ENCODE results near the gene SUMF2. TPM values are rescaled to one million over a fixed set of nuclear protein-coding genes. Genes with fewer than 3 reads are reported as not detected.
"Not testable (repeated sequence)": the region's sequence is repeated elsewhere in the genome, so short reads cannot be mapped to it uniquely, and the experiment has no call there.

The SUMF2 gene
- total RNA-seq, 4 donors from 2014 or later, result 99.4 to 162 (median 132) TPM

GRCh38 chr7:56074371-56074791 lies 10.3 kb downstream of the SUMF2 start:
- DNase-seq (ENCODE audit: low spot score in 2 of 2), result peak; percentile 71 to 84
- Histone ChIP-seq H3K4me3 (no peak overlapping the region), H3K4me1 (peaks cover 0 to 15% (median 2%) of the 10 kb centered on the region in 4 donors), H3K36me3 (peaks cover 0 to 70% (median 0%) of the 10 kb centered on the region in 3 donors), H3K27ac (peak overlapping the region in 1 of 4 donors; percentile 21), H3K9me3 (no peaks in the 10 kb centered on the region), H3K27me3 (no peaks in the 10 kb centered on the region)
- peak; percentile 84 to 91 (median 87) for TF ChIP-seq CTCF (IDR thresholded peaks at IDR 0.05)
- no peak for TF ChIP-seq POLR2A (IDR thresholded peaks at IDR 0.05)
- 17% methylated on average over 19 of the region's 19 CpGs for WGBS, 2 donors

GRCh38 chr7:56077681-56078080 lies 13.6 kb downstream of the SUMF2 start:
- 90 to 97% methylated on average over 3 of the region's 3 CpGs for WGBS, 2 donors
- peaks cover 0 to 29% (median 10%) of the 10 kb centered on the region in 4 donors for H3K4me1 ChIP-seq
- peaks cover 0 to 57% (median 0%) of the 10 kb centered on the region in 3 donors for H3K36me3 ChIP-seq
- no peak for DNase-seq (ENCODE audit: low spot score in 2 of 2)
- no peak overlapping the region for H3K4me3 ChIP-seq
- no peak overlapping the region for H3K27ac ChIP-seq
- H3K9me3 ChIP-seq, result no peaks in the 10 kb centered on the region
- no peaks in the 10 kb centered on the region for H3K27me3 ChIP-seq
- TF ChIP-seq EP300 (IDR thresholded peaks at IDR 0.05), result no peak
- no peak for TF ChIP-seq POLR2A (IDR thresholded peaks at IDR 0.05)
- no peak for TF ChIP-seq CTCF (IDR thresholded peaks at IDR 0.05)

GRCh38 chr7:56078196-56078595 lies 14.1 kb downstream of the SUMF2 start:
- Histone ChIP-seq H3K27ac (no peak overlapping the region), H3K9me3 (no peaks in the 10 kb centered on the region), H3K36me3 (peaks cover 0 to 52% (median 0%) of the 10 kb centered on the region in 3 donors), H3K4me1 (peaks cover 0 to 31% (median 10%) of the 10 kb centered on the region in 4 donors), H3K4me3 (no peak overlapping the region), H3K27me3 (no peaks in the 10 kb centered on the region)
- no peak for TF ChIP-seq EP300 (IDR thresholded peaks at IDR 0.05)
- no peak for TF ChIP-seq POLR2A (IDR thresholded peaks at IDR 0.05)
- no peak for TF ChIP-seq CTCF (IDR thresholded peaks at IDR 0.05)
- WGBS, 2 donors, result 92 to 97% methylated on average over 6 to 15 of the region's 16 CpGs
- DNase-seq (ENCODE audit: low spot score in 2 of 2), result no peak

GRCh38 chr7:56079450-56080185 lies 15.5 kb downstream of the SUMF2 start:
- H3K9me3 ChIP-seq, result no peaks in the 10 kb centered on the region
- peak overlapping the region in 3 of 4 donors; percentile 18 to 78 (median 65) for H3K27ac ChIP-seq
- 30 to 36% methylated on average over 6 to 11 of the region's 12 CpGs for WGBS, 2 donors
- no peak for TF ChIP-seq POLR2A (IDR thresholded peaks at IDR 0.05)
- peak; percentile 41 to 65 (median 55) for TF ChIP-seq CTCF (IDR thresholded peaks at IDR 0.05)
- no peak overlapping the region for H3K4me3 ChIP-seq
- peak; percentile 47 to 62 for DNase-seq (ENCODE audit: low spot score in 2 of 2)
- H3K36me3 ChIP-seq, result peaks cover 0 to 54% (median 0%) of the 10 kb centered on the region in 3 donors
- H3K27me3 ChIP-seq, result no peaks in the 10 kb centered on the region
- peaks cover 0 to 31% (median 10%) of the 10 kb centered on the region in 4 donors for H3K4me1 ChIP-seq

GRCh38 chr7:56080726-56081435 lies 16.8 kb downstream of the SUMF2 start:
- not testable (repeated sequence) for DNase-seq (ENCODE audit: low spot score in 2 of 2); H3K4me3 ChIP-seq; H3K9me3 ChIP-seq; H3K27me3 ChIP-seq
- H3K27ac ChIP-seq, result peak overlapping the region in 1 of 4 donors; percentile 78
- 91 to 92% methylated on average over 27 to 28 of the region's 28 CpGs for WGBS, 2 donors
- H3K36me3 ChIP-seq, result peaks cover 0 to 62% (median 0%) of the 10 kb centered on the region in 3 donors
- peaks cover 0 to 31% (median 10%) of the 10 kb centered on the region in 4 donors for H3K4me1 ChIP-seq

All from tibial nerve (tissue), 4 donors.